GM12864 (cell line): ENCODE measurements around the gene ABHD10.

ENCODE experiments used
- DNase-seq: peaks from one replicate; pipeline ENCODE4 v3.0.0-alpha.2; 2011; ENCODE audit warnings: low read depth
- H3K4me3 ChIP-seq: 2 replicates; pipeline ENCODE4 v1.5.1; 2011; ENCODE audit warnings: mild to moderate bottlenecking, low read depth, low read length, control low read depth
- CTCF ChIP-seq: IDR thresholded peaks from 2 replicates; pipeline ENCODE4 v1.5.1; 2011; ENCODE audit warnings: low read depth, mild to moderate bottlenecking, moderate library complexity, low read length, control low read depth, inconsistent platforms; ENCODE audit errors: missing control alignments

The ABHD10 gene

GRCh38 chr3:111970376-111970775, 8.4 kb upstream of the ABHD10 start:
- no peak for TF ChIP-seq CTCF
- no peak for DNase-seq
- no peak overlapping the region for H3K4me3 ChIP-seq

- TF ChIP-seq CTCF, result no peak
- no peak for DNase-seq
- no peak overlapping the region for H3K4me3 ChIP-seq
Measured at GRCh38 chr3:111971533-111972130, 7.2 kb upstream of the ABHD10 start.

- DNase-seq, result no peak
- H3K4me3 ChIP-seq, result no peak overlapping the region
- no peak for TF ChIP-seq CTCF
Measured at GRCh38 chr3:111972891-111973290, 5.9 kb upstream of the ABHD10 start.

GRCh38 chr3:111975131-111975530, 3.7 kb upstream of the ABHD10 start:
- DNase-seq, result no peak
- H3K4me3 ChIP-seq, result no peak overlapping the region
- no peak for TF ChIP-seq CTCF

- no peak for TF ChIP-seq CTCF
- no peak for DNase-seq
- H3K4me3 ChIP-seq, result no peak overlapping the region
Measured at GRCh38 chr3:111976254-111976653, 2.6 kb upstream of the ABHD10 start.

- DNase-seq, result peak; percentile 30
- no peak for TF ChIP-seq CTCF
- peak overlapping the region; percentile 99 for H3K4me3 ChIP-seq
Measured at GRCh38 chr3:111979434-111980038, 710 bp downstream of the ABHD10 start.

GRCh38 chr3:111980716-111981456, 2.1 kb downstream of the ABHD10 start:
- DNase-seq, result no peak
- TF ChIP-seq CTCF, result no peak
- no peak overlapping the region for H3K4me3 ChIP-seq
